HUES48 (cell line): ENCODE data around the gene RAB30.

ENCODE experiments used
- H3K27ac ChIP-seq: one replicate; pipeline ENCODE4 v1.7.0; 2013; ENCODE audit warnings: low read depth, low read length, inconsistent platforms
- H3K27me3 ChIP-seq: 2 replicates; pipeline ENCODE4 v1.6.1; 2013; ENCODE audit warnings: mild to moderate bottlenecking, low read length; ENCODE audit not compliant: control insufficient read depth, insufficient read depth
- H3K36me3 ChIP-seq: 2 replicates; pipeline ENCODE4 v1.6.1; 2013; ENCODE audit warnings: low read length; ENCODE audit not compliant: control insufficient read depth, insufficient read depth
- H3K4me1 ChIP-seq: 2 replicates; pipeline ENCODE4 v1.6.1; 2013; ENCODE audit warnings: mild to moderate bottlenecking, low read length; ENCODE audit not compliant: control insufficient read depth, insufficient read depth
- H3K4me3 ChIP-seq: 2 replicates; pipeline ENCODE4 v1.5.1; 2013; ENCODE audit warnings: mild to moderate bottlenecking, low read depth, low read length
- H3K9ac ChIP-seq: 2 replicates; pipeline ENCODE4 v1.6.1; 2013; ENCODE audit warnings: mild to moderate bottlenecking, low read depth, low read length, moderate library complexity
- H3K9me3 ChIP-seq: 2 replicates; pipeline ENCODE4 v1.6.1; 2013; ENCODE audit warnings: low read length; ENCODE audit not compliant: control insufficient read depth, insufficient read depth

The RAB30 gene

GRCh38 chr11:82995235-82995634, 76.5 kb downstream of the RAB30 start:
- Histone ChIP-seq H3K4me3 (no peak overlapping the region), H3K9ac (no peak overlapping the region), H3K4me1 (peaks cover 6% of the 10 kb centered on the region; the same call in 1 of the 2 replicates), H3K36me3 (no peaks in the 10 kb centered on the region), H3K9me3 (no peaks in the 10 kb centered on the region), H3K27me3 (no peaks in the 10 kb centered on the region), H3K27ac (no peak overlapping the region)

GRCh38 chr11:82994604-82995230, 77.0 kb downstream of the RAB30 start:
- no peak overlapping the region for H3K4me3 ChIP-seq

GRCh38 chr11:82992223-82992622, 79.5 kb downstream of the RAB30 start:
- no peaks in the 10 kb centered on the region for H3K27me3 ChIP-seq
- no peak overlapping the region for H3K4me3 ChIP-seq
- peaks cover 6% of the 10 kb centered on the region; the same call in 1 of the 2 replicates for H3K4me1 ChIP-seq
- H3K9ac ChIP-seq: no peak overlapping the region
- no peak overlapping the region for H3K27ac ChIP-seq
- 0 out of 2 replicates have a peak, but pooled peaks cover 3% of the 10 kb centered on the region for H3K36me3 ChIP-seq
- no peaks in the 10 kb centered on the region for H3K9me3 ChIP-seq

More at GRCh38 chr11:82994604-82995230, 77.0 kb downstream of the RAB30 start:
- Histone ChIP-seq H3K9ac (no peak overlapping the region), H3K9me3 (no peaks in the 10 kb centered on the region), H3K36me3 (no peaks in the 10 kb centered on the region), H3K27me3 (no peaks in the 10 kb centered on the region), H3K4me1 (peaks cover 6% of the 10 kb centered on the region; the same call in 1 of the 2 replicates), H3K27ac (no peak overlapping the region)

GRCh38 chr11:82989628-82990404, 81.9 kb downstream of the RAB30 start:
- Histone ChIP-seq H3K9me3 (no peaks in the 10 kb centered on the region), H3K27ac (no peak overlapping the region), H3K4me1 (no peaks in the 10 kb centered on the region), H3K27me3 (no peaks in the 10 kb centered on the region), H3K36me3 (peaks cover 7% of the 10 kb centered on the region; the same call in 1 of the 2 replicates), H3K9ac (no peak overlapping the region), H3K4me3 (no peak overlapping the region)

- peaks cover 7% of the 10 kb centered on the region; the same call in 1 of the 2 replicates for H3K36me3 ChIP-seq
Observed at GRCh38 chr11:82988936-82989627, 82.6 kb downstream of the RAB30 start.

GRCh38 chr11:82987997-82988396, 83.7 kb downstream of the RAB30 start:
- Histone ChIP-seq H3K36me3 (peaks cover 7% of the 10 kb centered on the region; the same call in 1 of the 2 replicates), H3K27ac (no peak overlapping the region), H3K9me3 (no peaks in the 10 kb centered on the region), H3K9ac (no peak overlapping the region), H3K27me3 (no peaks in the 10 kb centered on the region), H3K4me1 (no peaks in the 10 kb centered on the region), H3K4me3 (no peak overlapping the region)

More at GRCh38 chr11:82988936-82989627, 82.6 kb downstream of the RAB30 start:
- H3K9ac ChIP-seq: no peak overlapping the region
- no peaks in the 10 kb centered on the region for H3K4me1 ChIP-seq
- H3K27me3 ChIP-seq: no peaks in the 10 kb centered on the region
- no peak overlapping the region for H3K27ac ChIP-seq
- H3K9me3 ChIP-seq: no peaks in the 10 kb centered on the region
- H3K4me3 ChIP-seq: no peak overlapping the region

- no peaks in the 10 kb centered on the region for H3K27me3 ChIP-seq
- H3K9me3 ChIP-seq: no peaks in the 10 kb centered on the region
- peaks cover 12% of the 10 kb centered on the region; the same call in 1 of the 2 replicates for H3K36me3 ChIP-seq
- no peak overlapping the region for H3K4me3 ChIP-seq
- no peak overlapping the region for H3K27ac ChIP-seq
- H3K9ac ChIP-seq: no peak overlapping the region
- H3K4me1 ChIP-seq: no peaks in the 10 kb centered on the region
Observed at GRCh38 chr11:82986446-82986845, 85.3 kb downstream of the RAB30 start.

GRCh38 chr11:82981852-82982251, 89.8 kb downstream of the RAB30 start:
- Histone ChIP-seq H3K27ac (no peak overlapping the region), H3K4me1 (no peaks in the 10 kb centered on the region), H3K27me3 (no peaks in the 10 kb centered on the region), H3K36me3 (peaks cover 9% of the 10 kb centered on the region; the same call in 1 of the 2 replicates), H3K9ac (no peak overlapping the region), H3K4me3 (no peak overlapping the region), H3K9me3 (no peaks in the 10 kb centered on the region)

- H3K4me3 ChIP-seq: no peak overlapping the region
- H3K9me3 ChIP-seq: no peaks in the 10 kb centered on the region
- no peaks in the 10 kb centered on the region for H3K4me1 ChIP-seq
- no peak overlapping the region for H3K27ac ChIP-seq
- no peak overlapping the region for H3K9ac ChIP-seq
- no peaks in the 10 kb centered on the region for H3K27me3 ChIP-seq
- peaks cover 5% of the 10 kb centered on the region; the same call in 1 of the 2 replicates for H3K36me3 ChIP-seq
Observed at GRCh38 chr11:82980947-82981346, 90.8 kb downstream of the RAB30 start.

- Histone ChIP-seq H3K4me1 (no peaks in the 10 kb centered on the region), H3K36me3 (peaks cover 5% of the 10 kb centered on the region; the same call in 1 of the 2 replicates), H3K27me3 (no peaks in the 10 kb centered on the region), H3K4me3 (no peak overlapping the region), H3K9me3 (no peaks in the 10 kb centered on the region), H3K27ac (no peak overlapping the region), H3K9ac (no peak overlapping the region)
Observed at GRCh38 chr11:82980292-82980691, 91.4 kb downstream of the RAB30 start.
